Measurements from ENCODE around the gene WFDC8.

GRCh38 chr20:45552456-45552855 lies 26.6 kb downstream of the WFDC8 start:
- no peak for TF ChIP-seq CTCF (IDR thresholded peaks at IDR 0.05 in 8 of 11, conservative IDR thresholded peaks at IDR 0.05 in 3 of 11)
- TF ChIP-seq POLR2AphosphoS5 (IDR thresholded peaks at IDR 0.05) = no peak

All from spleen (tissue), 7 donors.